GM19467 (cell line): ENCODE results near the gene C16orf96.

Experiments
- ATAC-seq: cut with Tn5 transposase; IDR thresholded peaks from one replicate; pipeline ENCODE4 v1.9.1; 2021; ENCODE audit warnings: mild to moderate bottlenecking, moderate library complexity; ENCODE audit not compliant: unreplicated experiment

Gene C16orf96

GRCh38 chr16:4556112-4556511, at the start of gene C16orf96:
Gene C16orf96, plus strand, starts transcription at chr16:4556340. Its CDS starts 150 bp downstream, at chr16:4556490.
- ATAC-seq: no peak

GRCh38 chr16:4506450-4506849, 49.7 kb upstream of the C16orf96 start:
- no peak for ATAC-seq

DNA sequence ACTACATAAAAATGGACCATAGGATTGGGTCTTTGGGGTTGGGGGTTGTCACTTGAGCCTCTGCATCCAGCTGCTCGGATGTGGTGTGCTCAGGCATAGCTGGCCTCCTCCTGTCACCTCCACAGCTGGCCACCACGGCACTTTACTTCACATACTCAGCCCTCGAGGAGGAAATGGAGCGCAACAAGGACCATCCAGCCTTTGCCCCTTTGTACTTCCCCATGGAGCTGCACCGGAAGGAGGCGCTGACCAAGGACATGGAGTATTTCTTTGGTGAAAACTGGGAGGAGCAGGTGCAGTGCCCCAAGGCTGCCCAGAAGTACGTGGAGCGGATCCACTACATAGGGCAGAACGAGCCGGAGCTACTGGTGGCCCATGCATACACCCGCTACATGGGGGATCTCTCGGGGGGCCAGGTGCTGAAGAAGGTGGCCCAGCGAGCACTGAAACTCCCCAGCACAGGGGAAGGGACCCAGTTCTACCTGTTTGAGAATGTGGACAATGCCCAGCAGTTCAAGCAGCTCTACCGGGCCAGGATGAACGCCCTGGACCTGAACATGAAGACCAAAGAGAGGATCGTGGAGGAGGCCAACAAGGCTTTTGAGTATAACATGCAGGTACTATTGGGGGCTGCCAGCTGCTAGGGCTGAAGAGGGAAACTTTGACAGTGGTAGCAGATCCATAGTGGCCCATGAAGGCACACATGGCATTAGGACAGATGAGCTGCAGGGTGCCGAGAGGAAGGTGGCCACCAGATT, 48.4 kb upstream of the C16orf96 start:
- no peak for ATAC-seq

- ATAC-seq: no peak
These were observed 47.3 kb upstream of the C16orf96 start for GRCh38 chr16:4508806-4509205.

DNA sequence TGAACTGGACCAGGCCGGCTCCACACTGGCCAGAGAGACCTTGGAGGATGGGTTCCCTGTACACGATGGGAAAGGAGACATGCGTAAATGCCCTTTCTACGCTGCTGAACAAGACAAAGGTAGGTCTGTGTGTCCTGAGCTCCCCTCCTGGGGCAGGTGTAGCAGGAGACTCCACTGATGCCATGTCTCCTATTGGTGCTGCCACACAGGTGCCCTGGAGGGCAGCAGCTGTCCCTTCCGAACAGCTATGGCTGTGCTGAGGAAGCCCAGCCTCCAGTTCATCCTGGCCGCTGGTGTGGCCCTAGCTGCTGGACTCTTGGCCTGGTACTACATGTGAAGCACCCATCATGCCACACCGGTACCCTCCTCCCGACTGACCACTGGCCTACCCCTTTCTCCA, 46.7 kb upstream of the C16orf96 start:
- no peak for ATAC-seq

DNA sequence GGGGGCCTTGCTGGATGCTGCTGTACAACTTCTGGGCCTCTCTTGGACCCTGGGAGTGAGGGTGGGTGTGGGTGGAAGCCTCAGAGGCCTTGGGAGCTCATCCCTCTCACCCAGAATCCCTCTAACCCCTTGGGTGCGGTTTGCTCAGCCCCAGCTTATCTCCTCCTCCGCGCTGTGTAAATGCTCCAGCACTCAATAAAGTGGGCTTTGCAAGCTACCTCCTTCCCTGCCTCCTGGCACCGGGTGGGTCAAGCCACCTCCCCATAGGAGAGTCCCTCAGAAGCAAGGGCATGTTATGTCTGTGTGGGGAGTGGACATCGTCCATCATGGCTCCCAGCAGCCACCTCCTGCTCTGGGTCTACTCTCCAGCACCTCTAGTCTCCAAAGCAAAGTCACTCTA, 46.0 kb upstream of the C16orf96 start:
- ATAC-seq: no peak

DNA sequence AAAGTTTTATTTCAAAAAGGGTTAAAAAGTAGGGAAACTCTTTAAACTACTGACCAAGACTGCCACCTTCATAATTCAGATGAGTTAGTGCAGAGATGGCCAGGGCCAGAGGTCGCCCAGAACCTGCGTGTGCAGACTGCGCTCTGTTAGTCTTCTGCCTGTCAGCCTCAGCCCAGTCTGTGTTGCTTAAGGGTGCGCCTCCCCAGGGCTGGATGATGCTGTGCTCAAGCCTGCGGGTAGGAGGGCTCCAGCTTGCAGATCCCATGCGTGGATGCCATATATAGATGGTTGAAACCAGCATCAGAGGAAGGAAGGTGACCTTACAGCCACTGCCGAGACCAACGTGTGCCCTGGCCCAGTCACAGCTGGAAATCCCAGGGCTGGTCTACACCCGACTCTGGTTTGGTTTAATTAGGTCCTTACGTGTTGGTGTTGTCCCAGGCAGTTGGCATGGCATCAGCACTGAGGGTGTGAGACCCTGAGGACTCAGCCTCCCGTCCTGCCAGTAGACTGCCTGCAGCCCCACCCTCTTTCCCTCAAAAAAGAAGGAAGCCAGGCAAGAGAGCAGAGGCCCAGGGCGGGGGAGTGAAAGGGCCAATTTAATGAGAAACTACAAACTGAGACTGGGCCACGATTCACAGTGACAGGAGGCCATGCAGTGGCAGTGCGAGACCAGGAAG, 45.3 kb upstream of the C16orf96 start:
- ATAC-seq: no peak

DNA sequence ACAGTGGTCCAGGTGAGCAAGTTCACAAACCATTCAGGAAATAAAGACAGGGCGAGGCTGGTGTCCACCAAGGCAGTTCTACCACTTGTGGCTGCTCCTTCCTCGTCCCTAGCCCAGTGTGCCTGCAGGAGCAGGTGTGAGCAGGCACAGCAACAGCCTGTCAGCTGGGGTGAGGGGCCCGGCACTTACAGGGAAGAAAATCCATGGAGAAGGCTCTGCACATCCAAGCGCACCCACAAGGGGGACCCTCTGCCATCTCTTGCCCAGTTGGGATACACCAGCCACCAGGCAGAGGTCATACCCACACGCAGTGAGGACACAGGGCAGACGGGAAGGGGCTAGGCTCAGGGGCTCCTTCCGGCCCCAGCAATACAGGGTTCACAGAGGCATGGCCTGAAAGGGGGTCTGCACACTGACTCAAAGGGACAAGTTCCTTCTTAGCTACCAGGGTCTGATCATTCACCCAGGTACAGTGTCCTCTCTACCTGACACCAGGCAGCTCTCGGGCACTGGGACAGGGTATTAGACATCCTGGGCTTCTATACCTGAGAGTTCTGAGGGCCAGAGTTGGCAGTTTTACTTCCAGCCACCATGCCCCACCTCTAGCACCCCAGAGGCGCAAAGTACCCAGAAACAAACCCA, 44.6 kb upstream of the C16orf96 start:
- ATAC-seq: no peak

DNA sequence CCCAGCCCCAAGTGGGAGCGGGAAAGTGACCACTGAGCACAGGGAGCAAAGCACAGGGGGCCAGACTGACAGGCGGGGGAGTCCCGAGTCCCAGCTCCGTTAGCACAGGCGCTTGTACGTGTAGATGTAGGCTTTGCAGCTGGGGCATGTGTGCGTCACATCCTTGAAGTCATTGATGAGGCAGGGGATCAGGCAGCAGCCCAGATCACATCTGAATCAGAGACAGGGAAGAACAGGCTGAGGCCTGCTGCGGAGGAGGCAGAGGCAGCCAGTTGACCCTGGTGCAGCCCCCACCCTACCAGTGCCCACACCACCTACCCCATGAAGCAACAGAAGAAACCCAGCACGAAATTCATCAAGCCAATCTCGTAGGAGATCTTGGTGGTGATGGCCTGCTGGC, 43.7 kb upstream of the C16orf96 start:
- ATAC-seq: no peak

GRCh38 chr16:4513086-4513860, 42.9 kb upstream of the C16orf96 start:
- no peak for ATAC-seq

GRCh38 chr16:4513881-4514280, 42.3 kb upstream of the C16orf96 start:
- no peak for ATAC-seq

DNA sequence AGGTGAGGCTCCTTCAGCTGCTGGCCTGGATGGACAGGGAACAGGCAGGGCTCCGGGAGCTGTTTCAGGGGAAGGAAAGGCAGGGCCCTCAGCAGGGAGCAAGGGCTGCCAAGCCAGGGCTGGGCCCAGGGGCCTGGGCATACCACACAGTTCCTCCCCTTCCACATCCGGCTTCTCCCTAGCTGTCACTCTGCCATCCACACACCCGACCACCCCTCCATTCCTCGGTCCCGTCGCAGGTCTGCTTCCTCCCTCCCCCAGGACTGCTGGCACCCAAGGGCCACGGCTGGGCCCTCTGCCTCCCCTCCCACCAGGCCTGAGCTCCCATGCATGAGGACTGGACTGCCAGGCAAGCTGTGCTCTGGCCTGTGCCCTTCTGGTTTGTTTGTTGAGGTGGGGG, 41.5 kb upstream of the C16orf96 start:
- no peak for ATAC-seq

DNA sequence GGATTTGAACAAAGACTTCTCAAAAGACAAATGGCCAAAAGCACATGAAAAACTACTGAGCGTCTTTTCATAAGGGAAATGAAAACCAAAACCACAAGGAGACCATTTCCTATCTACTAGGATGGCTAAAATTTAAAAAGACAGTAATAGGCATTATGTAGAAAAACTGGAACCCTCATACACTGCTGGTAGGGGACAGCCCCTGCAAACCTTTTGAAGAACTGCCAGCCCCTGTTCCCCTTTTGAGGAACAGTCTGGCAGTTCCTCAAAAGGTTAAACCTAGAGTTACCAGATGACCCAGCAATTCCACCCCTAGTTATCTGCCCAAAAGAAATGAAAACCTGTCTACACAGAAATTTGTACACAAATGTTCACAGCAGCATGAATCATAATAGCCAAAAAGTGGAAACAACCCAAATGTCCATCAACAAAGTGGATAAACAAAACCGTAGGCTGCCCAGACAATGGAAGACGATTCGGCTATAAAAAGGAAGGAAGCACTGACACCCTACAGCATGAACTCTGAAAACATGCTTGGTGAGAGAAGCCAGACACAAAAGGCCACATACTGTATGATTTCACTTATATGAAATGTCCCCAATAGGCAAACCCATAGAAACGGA, 40.4 kb upstream of the C16orf96 start:
- ATAC-seq: no peak

GRCh38 chr16:4517812-4518680, 38.1 kb upstream of the C16orf96 start:
- ATAC-seq: no peak

DNA sequence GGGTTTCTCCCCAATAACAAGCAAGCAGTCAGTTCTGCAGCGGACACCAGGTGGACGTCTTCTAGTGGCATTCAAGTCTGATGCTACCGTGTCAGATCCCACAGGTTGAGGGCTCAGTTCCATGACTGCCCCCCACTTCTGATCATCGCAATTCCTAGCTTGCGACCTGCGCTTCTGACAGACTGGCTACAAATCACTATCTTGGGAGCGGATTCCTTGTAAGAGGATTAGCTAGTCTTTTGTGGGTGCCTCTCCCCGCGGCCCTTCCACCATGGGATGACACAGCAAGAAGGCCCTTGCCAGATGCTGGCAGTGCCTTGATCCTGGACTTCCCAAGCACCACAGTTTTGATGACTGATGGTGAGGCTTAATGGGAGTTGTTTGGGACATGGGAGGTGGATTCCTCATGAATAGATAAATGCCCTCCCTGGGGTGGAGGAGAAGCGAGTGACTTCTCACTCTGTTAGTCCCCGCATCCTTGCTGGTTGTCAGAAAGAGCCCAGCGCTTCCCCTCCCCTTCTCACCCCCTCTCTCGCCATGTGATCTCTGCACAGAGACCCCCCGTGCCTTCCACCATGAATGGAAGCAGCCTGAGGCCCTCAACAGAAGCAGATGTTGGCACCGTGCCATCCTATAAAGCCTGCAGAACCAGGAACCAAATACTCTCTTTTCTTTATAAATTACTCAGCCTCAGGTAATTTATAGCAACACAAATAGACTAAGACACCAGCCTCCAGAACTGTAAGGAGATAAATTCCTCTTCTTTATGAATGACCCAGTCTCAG, 36.7 kb upstream of the C16orf96 start:
- ATAC-seq: no peak

DNA sequence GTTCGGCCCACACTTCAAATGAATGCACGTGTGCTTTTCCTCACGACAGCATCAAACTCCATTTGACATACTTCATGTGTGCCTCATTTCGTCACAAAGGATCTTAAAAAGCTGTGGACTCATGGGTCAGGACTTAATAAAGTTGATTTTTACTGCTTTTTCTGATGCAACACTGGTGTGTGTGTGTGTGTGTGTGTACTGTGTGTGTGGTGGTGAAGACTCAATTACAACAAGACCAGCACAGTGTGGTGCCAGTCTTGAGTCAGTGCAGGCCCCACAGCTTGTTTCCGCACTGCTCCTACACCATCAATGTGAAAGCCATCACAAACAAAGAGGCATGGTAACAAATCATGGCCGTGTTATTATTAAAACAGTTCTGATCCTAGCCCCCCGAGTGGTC, 35.2 kb upstream of the C16orf96 start:
- no peak for ATAC-seq

DNA sequence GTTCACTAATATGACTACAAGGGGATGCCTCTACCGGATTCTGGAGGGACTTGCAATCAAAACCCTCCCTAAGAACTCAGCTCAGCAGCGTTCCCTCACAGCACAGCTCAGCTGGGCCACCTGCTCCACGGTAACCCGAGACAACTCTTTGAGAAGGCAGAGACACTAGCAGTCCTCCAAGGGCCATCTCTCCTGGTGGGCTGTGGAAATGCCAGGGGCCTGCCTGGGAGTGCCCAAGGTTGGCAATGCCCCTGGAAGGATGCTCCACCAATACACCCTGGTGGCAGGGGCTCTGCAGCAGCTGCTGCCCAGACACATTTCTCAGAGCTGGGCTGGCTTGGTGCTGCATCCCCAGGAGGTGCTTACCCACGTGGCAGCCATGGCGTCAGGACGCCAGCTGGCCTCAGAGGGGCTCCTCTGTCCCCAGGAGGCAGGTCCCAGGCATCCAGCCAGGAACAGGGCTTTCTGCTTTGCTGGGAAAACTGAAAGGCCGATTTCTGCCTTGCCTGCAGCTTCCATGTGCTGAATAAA, 34.0 kb upstream of the C16orf96 start:
- ATAC-seq: no peak

GRCh38 chr16:4523686-4524085, 32.5 kb upstream of the C16orf96 start:
- ATAC-seq: no peak

GRCh38 chr16:4524571-4524970, 31.6 kb upstream of the C16orf96 start:
- ATAC-seq: no peak
